ENCODE measurements around the gene DCP1A. TPM values are rescaled to one million over a fixed set of nuclear protein-coding genes. Genes with fewer than 3 reads are reported as not detected.

Gene DCP1A
- total and polyA plus RNA-seq, 2 of the 13 experiments (the other 11 are each of a cell fraction or from before 2014, with no cell fraction given): 14.2 to 41.2 TPM

DNA sequence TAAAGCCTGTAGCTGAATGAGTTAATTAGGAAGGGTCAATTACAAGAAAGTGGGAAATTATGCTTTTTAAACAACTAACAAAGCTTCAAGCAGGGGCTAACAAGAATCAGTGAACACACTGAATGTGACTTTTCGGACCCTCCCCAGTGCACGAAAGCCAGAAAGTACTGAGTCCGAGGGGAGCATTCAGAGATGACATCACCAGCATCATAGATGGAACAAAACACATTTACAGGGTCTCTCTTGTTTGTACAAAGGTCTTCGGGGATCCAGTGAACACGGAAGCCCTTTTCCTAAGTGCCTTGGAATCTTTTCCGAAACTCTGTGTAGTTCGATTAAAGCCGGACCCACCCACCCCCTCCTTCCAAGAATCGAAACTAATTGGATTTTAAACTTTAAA is 829 bp downstream of the DCP1A start (continued):
- TF ChIP-seq, protein P1, sequence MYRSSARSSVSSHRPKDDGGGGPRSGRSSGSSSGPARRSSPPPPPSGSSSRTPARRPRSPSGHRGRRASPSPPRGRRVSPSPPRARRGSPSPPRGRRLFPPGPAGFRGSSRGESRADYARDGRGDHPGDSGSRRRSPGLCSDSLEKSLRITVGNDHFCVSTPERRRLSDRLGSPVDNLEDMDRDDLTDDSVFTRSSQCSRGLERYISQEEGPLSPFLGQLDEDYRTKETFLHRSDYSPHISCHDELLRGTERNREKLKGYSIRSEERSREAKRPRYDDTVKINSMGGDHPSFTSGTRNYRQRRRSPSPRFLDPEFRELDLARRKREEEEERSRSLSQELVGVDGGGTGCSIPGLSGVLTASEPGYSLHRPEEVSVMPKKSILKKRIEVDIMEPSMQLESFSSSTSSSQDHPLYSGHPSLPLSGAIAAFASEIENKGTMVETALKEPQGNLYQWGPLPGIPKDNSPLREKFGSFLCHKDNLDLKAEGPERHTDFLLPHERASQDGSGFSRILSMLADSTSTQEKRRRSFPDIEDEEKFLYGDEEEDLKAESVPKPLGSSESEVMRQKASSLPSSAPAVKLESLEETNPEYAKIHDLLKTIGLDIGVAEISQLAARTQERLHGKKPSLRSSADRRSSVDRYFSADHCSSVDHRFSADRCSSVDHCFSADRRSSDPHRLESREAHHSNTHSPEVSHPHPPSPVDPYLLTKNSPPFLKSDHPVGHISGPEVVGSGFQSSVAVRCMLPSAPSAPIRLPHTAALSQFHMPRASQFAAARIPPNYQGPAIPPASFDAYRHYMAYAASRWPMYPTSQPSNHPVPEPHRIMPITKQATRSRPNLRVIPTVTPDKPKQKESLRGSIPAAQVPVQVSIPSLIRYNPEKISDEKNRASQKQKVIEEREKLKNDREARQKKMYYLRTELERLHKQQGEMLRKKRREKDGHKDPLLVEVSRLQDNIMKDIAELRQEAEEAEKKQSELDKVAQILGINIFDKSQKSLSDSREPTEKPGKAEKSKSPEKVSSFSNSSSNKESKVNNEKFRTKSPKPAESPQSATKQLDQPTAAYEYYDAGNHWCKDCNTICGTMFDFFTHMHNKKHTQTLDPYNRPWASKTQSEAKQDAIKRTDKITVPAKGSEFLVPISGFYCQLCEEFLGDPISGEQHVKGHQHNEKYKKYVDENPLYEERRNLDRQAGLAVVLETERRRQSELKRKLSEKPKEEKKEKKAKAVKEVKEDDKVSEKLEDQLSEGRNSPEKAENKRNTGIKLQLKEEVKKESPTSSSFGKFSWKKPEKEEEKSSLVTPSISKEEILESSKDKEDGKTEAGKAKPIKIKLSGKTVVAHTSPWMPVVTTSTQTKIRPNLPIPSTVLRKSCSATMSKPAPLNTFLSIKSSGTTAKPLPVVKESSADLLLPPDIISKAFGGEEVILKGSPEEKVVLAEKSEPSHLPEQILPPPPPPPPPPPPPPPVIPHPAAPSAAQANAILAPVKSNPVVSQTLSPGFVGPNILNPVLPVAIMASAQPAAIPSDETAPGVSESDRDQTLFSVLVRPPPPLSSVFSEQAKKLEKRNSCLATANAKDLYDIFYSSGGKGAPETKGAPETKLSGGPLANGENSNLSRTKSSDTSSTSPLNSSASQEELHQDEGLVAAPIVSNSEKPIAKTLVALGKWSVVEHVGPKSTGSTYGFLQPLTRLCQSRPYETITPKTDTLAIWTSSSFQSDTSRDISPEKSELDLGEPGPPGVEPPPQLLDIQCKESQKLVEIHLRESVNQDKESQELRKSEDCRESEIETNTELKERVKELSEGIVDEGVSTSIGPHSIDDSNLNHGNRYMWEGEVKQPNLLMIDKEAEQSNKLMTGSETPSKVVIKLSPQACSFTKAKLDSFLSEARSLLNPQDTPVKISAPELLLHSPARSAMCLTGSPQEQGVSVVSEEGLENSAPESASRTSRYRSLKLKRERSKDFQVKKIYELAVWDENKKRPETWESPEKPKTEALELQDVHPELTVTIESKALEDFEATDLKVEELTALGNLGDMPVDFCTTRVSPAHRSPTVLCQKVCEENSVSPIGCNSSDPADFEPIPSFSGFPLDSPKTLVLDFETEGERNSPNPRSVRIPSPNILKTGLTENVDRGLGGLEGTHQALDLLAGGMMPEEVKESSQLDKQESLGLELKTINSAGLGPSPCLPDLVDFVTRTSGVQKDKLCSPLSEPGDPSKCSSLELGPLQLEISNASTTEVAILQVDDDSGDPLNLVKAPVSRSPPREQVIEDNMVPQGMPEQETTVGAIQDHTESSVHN (CRISPR knock-in tag; IDR thresholded peaks at IDR 0.05): no peak
- TF ChIP-seq KAT7 (CRISPR knock-in tag; IDR thresholded peaks at IDR 0.05; ENCODE audit: borderline replicate concordance): 0 out of 2 replicates have a peak, but pooled peaks have one; percentile 23
- TF ChIP-seq, protein P2, sequence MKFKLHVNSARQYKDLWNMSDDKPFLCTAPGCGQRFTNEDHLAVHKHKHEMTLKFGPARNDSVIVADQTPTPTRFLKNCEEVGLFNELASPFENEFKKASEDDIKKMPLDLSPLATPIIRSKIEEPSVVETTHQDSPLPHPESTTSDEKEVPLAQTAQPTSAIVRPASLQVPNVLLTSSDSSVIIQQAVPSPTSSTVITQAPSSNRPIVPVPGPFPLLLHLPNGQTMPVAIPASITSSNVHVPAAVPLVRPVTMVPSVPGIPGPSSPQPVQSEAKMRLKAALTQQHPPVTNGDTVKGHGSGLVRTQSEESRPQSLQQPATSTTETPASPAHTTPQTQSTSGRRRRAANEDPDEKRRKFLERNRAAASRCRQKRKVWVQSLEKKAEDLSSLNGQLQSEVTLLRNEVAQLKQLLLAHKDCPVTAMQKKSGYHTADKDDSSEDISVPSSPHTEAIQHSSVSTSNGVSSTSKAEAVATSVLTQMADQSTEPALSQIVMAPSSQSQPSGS (CRISPR knock-in tag; IDR thresholded peaks at IDR 0.05): 0 out of 2 replicates have a peak, but pooled peaks have one; percentile 35
- TF ChIP-seq ZSCAN21 (CRISPR knock-in tag; IDR thresholded peaks at IDR 0.05; ENCODE audit: borderline replicate concordance): no peak
- TF ChIP-seq, protein P3, sequence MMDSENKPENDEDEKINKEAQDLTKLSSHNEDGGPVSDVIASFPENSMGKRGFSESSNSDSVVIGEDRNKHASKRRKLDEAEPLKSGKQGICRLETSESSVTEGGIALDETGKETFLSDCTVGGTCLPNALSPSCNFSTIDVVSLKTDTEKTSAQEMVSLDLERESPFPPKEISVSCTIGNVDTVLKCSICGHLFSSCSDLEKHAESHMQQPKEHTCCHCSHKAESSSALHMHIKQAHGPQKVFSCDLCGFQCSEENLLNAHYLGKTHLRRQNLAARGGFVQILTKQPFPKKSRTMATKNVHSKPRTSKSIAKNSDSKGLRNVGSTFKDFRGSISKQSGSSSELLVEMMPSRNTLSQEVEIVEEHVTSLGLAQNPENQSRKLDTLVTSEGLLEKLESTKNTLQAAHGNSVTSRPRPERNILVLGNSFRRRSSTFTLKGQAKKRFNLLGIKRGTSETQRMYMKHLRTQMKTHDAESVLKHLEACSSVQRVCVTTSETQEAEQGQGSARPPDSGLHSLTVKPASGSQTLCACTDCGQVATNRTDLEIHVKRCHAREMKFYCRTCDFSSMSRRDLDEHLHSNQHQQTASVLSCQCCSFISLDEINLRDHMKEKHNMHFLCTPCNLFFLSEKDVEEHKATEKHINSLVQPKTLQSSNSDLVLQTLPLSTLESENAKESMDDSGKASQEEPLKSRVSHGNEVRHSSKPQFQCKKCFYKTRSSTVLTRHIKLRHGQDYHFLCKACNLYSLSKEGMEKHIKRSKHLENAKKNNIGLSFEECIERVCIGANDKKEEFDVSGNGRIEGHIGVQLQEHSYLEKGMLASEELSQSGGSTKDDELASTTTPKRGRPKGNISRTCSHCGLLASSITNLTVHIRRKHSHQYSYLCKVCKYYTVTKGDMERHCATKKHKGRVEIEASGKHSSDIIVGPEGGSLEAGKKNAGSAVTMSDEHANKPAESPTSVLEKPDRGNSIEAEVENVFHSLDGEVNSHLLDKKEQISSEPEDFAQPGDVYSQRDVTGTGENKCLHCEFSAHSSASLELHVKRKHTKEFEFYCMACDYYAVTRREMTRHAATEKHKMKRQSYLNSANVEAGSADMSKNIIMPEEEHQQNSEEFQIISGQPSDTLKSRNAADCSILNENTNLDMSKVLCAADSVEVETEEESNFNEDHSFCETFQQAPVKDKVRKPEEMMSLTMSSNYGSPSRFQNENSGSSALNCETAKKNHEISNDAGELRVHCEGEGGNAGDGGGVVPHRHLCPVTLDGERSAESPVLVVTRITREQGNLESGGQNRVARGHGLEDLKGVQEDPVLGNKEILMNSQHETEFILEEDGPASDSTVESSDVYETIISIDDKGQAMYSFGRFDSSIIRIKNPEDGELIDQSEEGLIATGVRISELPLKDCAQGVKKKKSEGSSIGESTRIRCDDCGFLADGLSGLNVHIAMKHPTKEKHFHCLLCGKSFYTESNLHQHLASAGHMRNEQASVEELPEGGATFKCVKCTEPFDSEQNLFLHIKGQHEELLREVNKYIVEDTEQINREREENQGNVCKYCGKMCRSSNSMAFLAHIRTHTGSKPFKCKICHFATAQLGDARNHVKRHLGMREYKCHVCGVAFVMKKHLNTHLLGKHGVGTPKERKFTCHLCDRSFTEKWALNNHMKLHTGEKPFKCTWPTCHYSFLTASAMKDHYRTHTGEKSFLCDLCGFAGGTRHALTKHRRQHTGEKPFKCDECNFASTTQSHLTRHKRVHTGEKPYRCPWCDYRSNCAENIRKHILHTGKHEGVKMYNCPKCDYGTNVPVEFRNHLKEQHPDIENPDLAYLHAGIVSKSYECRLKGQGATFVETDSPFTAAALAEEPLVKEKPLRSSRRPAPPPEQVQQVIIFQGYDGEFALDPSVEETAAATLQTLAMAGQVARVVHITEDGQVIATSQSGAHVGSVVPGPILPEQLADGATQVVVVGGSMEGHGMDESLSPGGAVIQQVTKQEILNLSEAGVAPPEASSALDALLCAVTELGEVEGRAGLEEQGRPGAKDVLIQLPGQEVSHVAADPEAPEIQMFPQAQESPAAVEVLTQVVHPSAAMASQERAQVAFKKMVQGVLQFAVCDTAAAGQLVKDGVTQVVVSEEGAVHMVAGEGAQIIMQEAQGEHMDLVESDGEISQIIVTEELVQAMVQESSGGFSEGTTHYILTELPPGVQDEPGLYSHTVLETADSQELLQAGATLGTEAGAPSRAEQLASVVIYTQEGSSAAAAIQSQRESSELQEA (CRISPR knock-in tag; IDR thresholded peaks at IDR 0.05; ENCODE audit: not compliant biosample characterization): no peak
- TF ChIP-seq HNF4A (CRISPR knock-in tag; IDR thresholded peaks at IDR 0.05): peak; percentile 20; the same call in 1 of the 2 replicates
- no peak for TF ChIP-seq CCAR2 (optimal IDR thresholded peaks at IDR 0.05; ENCODE audit: low read depth, low read length)
- TF ChIP-seq ZNF496 (CRISPR knock-in tag; IDR thresholded peaks at IDR 0.05; ENCODE audit: insufficient replicate concordance): no peak
- TF ChIP-seq, protein P4, sequence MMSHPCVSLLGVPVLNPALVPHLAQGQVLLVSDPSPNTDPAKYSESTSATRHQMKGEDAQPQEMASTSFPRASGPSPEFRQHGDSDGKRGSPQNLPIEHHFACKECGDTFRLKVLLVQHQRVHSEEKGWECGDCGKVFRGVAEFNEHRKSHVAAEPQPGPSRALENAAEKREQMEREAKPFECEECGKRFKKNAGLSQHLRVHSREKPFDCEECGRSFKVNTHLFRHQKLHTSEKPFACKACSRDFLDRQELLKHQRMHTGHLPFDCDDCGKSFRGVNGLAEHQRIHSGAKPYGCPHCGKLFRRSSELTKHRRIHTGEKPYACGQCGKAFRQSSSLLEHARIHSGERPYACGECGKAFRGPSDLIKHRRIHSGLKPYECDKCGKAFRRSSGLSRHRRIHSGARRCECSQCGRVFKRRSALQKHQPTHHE (CRISPR knock-in tag; IDR thresholded peaks at IDR 0.05; ENCODE audit: borderline replicate concordance): no peak
